ENCODE data around the gene PRAME.

PRAME gene

DNA sequence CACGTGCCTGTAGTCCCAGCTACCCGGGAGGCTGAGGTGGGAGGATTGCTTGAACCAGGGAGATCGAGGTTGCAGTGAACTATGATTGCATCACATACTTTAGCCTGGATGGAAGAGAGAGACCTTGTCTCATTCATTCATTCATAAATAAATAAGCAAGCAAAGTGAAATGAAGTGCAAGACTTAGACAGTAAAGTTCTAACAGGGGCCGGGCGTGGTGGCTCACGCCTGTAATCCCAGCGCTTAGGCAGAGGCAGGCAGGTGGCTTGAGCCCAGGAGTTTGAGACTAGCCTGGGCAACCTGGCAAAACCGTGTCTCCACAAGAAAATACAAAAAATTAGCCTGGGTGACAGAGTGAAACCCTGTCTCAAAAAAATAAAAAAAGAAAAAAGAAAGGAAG lies 37.4 kb downstream of the PRAME start:
- Histone ChIP-seq H3K4me3 (ENCODE audit: control insufficient read depth in 1 of 7, extremely low read depth in 1 of 7, insufficient read depth in 4 of 7, low read depth in 2 of 7, low read length in 6 of 7) (no peak overlapping the region), H3K36me3 (ENCODE audit: control insufficient read depth in 4 of 4, insufficient read depth in 4 of 4, low read length in 3 of 4) (no peaks in the 10 kb centered on the region), H3K9me3 (ENCODE audit: control extremely low read depth in 1 of 5, control insufficient read depth in 4 of 5, insufficient read depth in 2 of 5, low read depth in 1 of 5, low read length in 4 of 5) (no peaks in the 10 kb centered on the region), H3K27me3 (replicated peaks in 2 of 5; ENCODE audit: control insufficient read depth in 4 of 5, insufficient read depth in 5 of 5, low read length in 4 of 5) (peaks cover 0 to 3% (median 1%) of the 10 kb centered on the region in 5 experiments), H3K27ac (ENCODE audit: insufficient read depth in 1 of 2, low read depth in 1 of 2, low read length in 2 of 2, poor library complexity in 1 of 2, severe bottlenecking in 2 of 2) (no peak overlapping the region), H3K4me1 (ENCODE audit: control extremely low read depth in 1 of 4, control insufficient read depth in 4 of 4, insufficient read depth in 4 of 4, low read length in 3 of 4) (no peaks in the 10 kb centered on the region)
- POLR2A ChIA-PET = no interaction called here
- no peak for DNase-seq
- CTCF ChIA-PET = interaction anchor here (1.2 to 1.4 kb wide), 2 partner anchors 9 to 13 kb away, joined by 3 read pairs; no protein-coding TSS in a partner anchor
- WGBS (ENCODE audit: insufficient coverage) = 84% methylated on average over 5 of the region's 8 CpGs

GRCh38 chr22:22520667-22521602 lies 38.1 kb downstream of the PRAME start:
- ChIA-PET CTCF (interaction anchor here (0.9 to 1.4 kb wide), 5 partner anchors 8 to 55 kb away, joined by 3 to 4 read pairs (median 3); no protein-coding TSS in a partner anchor), POLR2A (no interaction called here)
- H3K27me3 ChIP-seq (replicated peaks in 2 of 5; ENCODE audit: control insufficient read depth in 4 of 5, insufficient read depth in 5 of 5, low read length in 4 of 5) = peaks cover 0 to 5% (median 3%) of the 10 kb centered on the region in 5 experiments
- no peak for DNase-seq
- no peaks in the 10 kb centered on the region for H3K4me1 ChIP-seq (ENCODE audit: control extremely low read depth in 1 of 4, control insufficient read depth in 4 of 4, insufficient read depth in 4 of 4, low read length in 3 of 4)
- H3K27ac ChIP-seq (ENCODE audit: insufficient read depth in 1 of 2, low read depth in 1 of 2, low read length in 2 of 2, poor library complexity in 1 of 2, severe bottlenecking in 2 of 2) = peak overlapping the region in 1 of 2 experiments; percentile 74
- WGBS (ENCODE audit: insufficient coverage) = 93% methylated on average over 10 of the region's 12 CpGs
- no peak overlapping the region for H3K4me3 ChIP-seq (ENCODE audit: control insufficient read depth in 1 of 7, extremely low read depth in 1 of 7, insufficient read depth in 4 of 7, low read depth in 2 of 7, low read length in 6 of 7)
- H3K36me3 ChIP-seq (ENCODE audit: control insufficient read depth in 4 of 4, insufficient read depth in 4 of 4, low read length in 3 of 4) = no peaks in the 10 kb centered on the region
- H3K9me3 ChIP-seq (ENCODE audit: control extremely low read depth in 1 of 5, control insufficient read depth in 4 of 5, insufficient read depth in 2 of 5, low read depth in 1 of 5, low read length in 4 of 5) = no peaks in the 10 kb centered on the region

DNA sequence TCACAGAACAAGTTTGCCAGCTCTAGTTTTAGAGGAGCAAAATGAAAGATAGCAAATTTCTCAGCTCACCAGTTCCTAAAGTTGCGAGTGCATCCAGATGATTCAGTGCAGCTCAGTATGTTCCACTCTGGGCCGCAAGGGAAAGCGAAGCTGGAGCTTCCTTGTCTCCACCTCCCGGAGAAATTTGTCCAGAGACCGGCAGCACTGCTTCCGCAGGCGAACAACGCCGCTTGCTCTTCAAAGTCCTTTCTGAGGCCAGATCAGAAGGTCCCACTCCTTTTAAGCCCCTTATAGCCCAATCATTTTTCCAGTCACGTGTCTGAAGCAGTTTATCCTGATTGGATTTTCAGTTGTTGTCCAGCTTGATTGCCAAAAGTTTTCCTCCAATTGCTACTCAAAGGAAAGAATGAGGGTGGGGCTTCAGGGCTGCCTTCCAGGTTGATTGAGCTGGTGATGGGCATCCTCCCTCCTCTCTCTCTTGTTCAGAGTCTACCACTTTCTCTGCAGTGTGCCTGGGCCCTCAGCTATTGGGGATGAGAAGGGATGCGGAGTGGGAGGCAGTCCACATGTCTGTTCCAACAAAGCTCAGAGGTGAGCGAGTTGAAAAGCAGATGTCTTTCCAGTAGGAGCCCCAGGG lies 38.9 kb downstream of the PRAME start, which contains the start of gene ZNF280A:
TSS of gene ZNF280A (minus strand) at position 251 of the 637 bp plus-strand sequence. CDS start 4,640 bp downstream, outside the sequence.
- no peaks in the 10 kb centered on the region for H3K4me1 ChIP-seq (ENCODE audit: control extremely low read depth in 1 of 4, control insufficient read depth in 4 of 4, insufficient read depth in 4 of 4, low read length in 3 of 4)
- POLR2A ChIA-PET = interaction anchor here (0.6 kb wide), 1 partner anchor 103 kb away, joined by 3 read pairs; no protein-coding TSS in a partner anchor
- no peak for DNase-seq
- no peak within 1 kb of the TSS for H3K4me3 ChIP-seq (ENCODE audit: control insufficient read depth in 1 of 7, extremely low read depth in 1 of 7, insufficient read depth in 4 of 7, low read depth in 2 of 7, low read length in 6 of 7)
- peak within 1 kb of the TSS in 1 of 2 experiments; percentile 74 for H3K27ac ChIP-seq (ENCODE audit: insufficient read depth in 1 of 2, low read depth in 1 of 2, low read length in 2 of 2, poor library complexity in 1 of 2, severe bottlenecking in 2 of 2)
- no peaks in the 10 kb centered on the region for H3K36me3 ChIP-seq (ENCODE audit: control insufficient read depth in 4 of 4, insufficient read depth in 4 of 4, low read length in 3 of 4)
- WGBS (ENCODE audit: insufficient coverage) = 84% methylated on average over 11 of the region's 12 CpGs
- no peaks in the 10 kb centered on the region for H3K9me3 ChIP-seq (ENCODE audit: control extremely low read depth in 1 of 5, control insufficient read depth in 4 of 5, insufficient read depth in 2 of 5, low read depth in 1 of 5, low read length in 4 of 5)
- H3K27me3 ChIP-seq (replicated peaks in 2 of 5; ENCODE audit: control insufficient read depth in 4 of 5, insufficient read depth in 5 of 5, low read length in 4 of 5) = peaks cover 0 to 8% (median 3%) of the 10 kb centered on the region in 5 experiments
- CTCF ChIA-PET = interaction anchor here (0.9 to 1.2 kb wide), 3 partner anchors 8 to 56 kb away, joined by 3 to 4 read pairs (median 3); no protein-coding TSS in a partner anchor

- DNase-seq = no peak
- ChIA-PET POLR2A (interaction anchor here (0.6 kb wide), 1 partner anchor 103 kb away, joined by 3 read pairs; no protein-coding TSS in a partner anchor), CTCF (interaction anchor here (1.0 to 2.8 kb wide), 3 partner anchors 8 to 56 kb away, joined by 3 to 10 read pairs (median 4); partner anchors contain the start of gene ZNF280B)
- WGBS (ENCODE audit: insufficient coverage) = 96% methylated on average over 4 of the region's 5 CpGs
- Histone ChIP-seq H3K9me3 (ENCODE audit: control extremely low read depth in 1 of 5, control insufficient read depth in 4 of 5, insufficient read depth in 2 of 5, low read depth in 1 of 5, low read length in 4 of 5) (no peaks in the 10 kb centered on the region), H3K27ac (ENCODE audit: insufficient read depth in 1 of 2, low read depth in 1 of 2, low read length in 2 of 2, poor library complexity in 1 of 2, severe bottlenecking in 2 of 2) (peak overlapping the region in 1 of 2 experiments; percentile 74), H3K36me3 (ENCODE audit: control insufficient read depth in 4 of 4, insufficient read depth in 4 of 4, low read length in 3 of 4) (no peaks in the 10 kb centered on the region), H3K4me1 (ENCODE audit: control extremely low read depth in 1 of 4, control insufficient read depth in 4 of 4, insufficient read depth in 4 of 4, low read length in 3 of 4) (no peaks in the 10 kb centered on the region), H3K27me3 (replicated peaks in 2 of 5; ENCODE audit: control insufficient read depth in 4 of 5, insufficient read depth in 5 of 5, low read length in 4 of 5) (peaks cover 0 to 12% (median 3%) of the 10 kb centered on the region in 5 experiments), H3K4me3 (ENCODE audit: control insufficient read depth in 1 of 7, extremely low read depth in 1 of 7, insufficient read depth in 4 of 7, low read depth in 2 of 7, low read length in 6 of 7) (no peak overlapping the region)
These were observed 39.5 kb downstream of the PRAME start for GRCh38 chr22:22519591-22519990.

DNA sequence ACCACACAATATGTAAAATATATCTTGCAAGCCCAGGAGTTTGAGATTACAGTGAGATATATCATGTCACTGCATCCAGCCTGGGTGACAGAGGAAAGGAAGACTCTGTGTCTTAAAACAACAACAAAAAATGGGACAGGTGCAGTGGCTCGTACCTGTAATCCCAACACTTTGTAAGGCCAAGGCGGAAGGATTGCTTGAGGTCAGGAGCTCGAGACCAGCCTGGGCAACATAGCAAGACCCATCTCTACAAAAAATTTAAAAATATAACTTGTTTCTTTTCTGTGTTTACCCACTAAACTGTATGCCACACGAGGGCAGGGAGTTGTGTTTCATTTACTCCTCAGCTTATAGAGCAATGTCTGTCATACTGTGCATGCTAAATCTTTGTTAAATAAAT lies 42.1 kb downstream of the PRAME start:
- ChIA-PET POLR2A (no interaction called here), CTCF (interaction anchor here (2.8 kb wide), 1 partner anchor 8 kb away, joined by 10 read pairs; the partner anchor contains the start of gene ZNF280B)
- Histone ChIP-seq H3K4me3 (ENCODE audit: control insufficient read depth in 1 of 7, extremely low read depth in 1 of 7, insufficient read depth in 4 of 7, low read depth in 2 of 7, low read length in 6 of 7) (no peak overlapping the region), H3K36me3 (ENCODE audit: control insufficient read depth in 4 of 4, insufficient read depth in 4 of 4, low read length in 3 of 4) (no peaks in the 10 kb centered on the region), H3K9me3 (ENCODE audit: control extremely low read depth in 1 of 5, control insufficient read depth in 4 of 5, insufficient read depth in 2 of 5, low read depth in 1 of 5, low read length in 4 of 5) (no peaks in the 10 kb centered on the region), H3K4me1 (ENCODE audit: control extremely low read depth in 1 of 4, control insufficient read depth in 4 of 4, insufficient read depth in 4 of 4, low read length in 3 of 4) (no peaks in the 10 kb centered on the region), H3K27me3 (replicated peaks in 2 of 5; ENCODE audit: control insufficient read depth in 4 of 5, insufficient read depth in 5 of 5, low read length in 4 of 5) (peaks cover 0 to 22% (median 3%) of the 10 kb centered on the region in 5 experiments), H3K27ac (ENCODE audit: insufficient read depth in 1 of 2, low read depth in 1 of 2, low read length in 2 of 2, poor library complexity in 1 of 2, severe bottlenecking in 2 of 2) (no peak overlapping the region)
- DNase-seq = no peak
- 86% methylated on average over 2 of the region's 4 CpGs for WGBS (ENCODE audit: insufficient coverage)

- ChIA-PET CTCF (interaction anchor here (0.6 to 1.1 kb wide), 2 partner anchors 152 to 568 kb away, joined by 3 read pairs; no protein-coding TSS in a partner anchor), POLR2A (no interaction called here)
These were observed 43.2 kb downstream of the PRAME start for GRCh38 chr22:22515890-22516289.

More at GRCh38 chr22:22515890-22516289, 43.2 kb downstream of the PRAME start:
- H3K36me3 ChIP-seq (ENCODE audit: control insufficient read depth in 4 of 4, insufficient read depth in 4 of 4, low read length in 3 of 4) = no peaks in the 10 kb centered on the region
- H3K9me3 ChIP-seq (ENCODE audit: control extremely low read depth in 1 of 5, control insufficient read depth in 4 of 5, insufficient read depth in 2 of 5, low read depth in 1 of 5, low read length in 4 of 5) = peaks cover 0 to 2% (median 0%) of the 10 kb centered on the region in 5 experiments
- H3K27ac ChIP-seq (ENCODE audit: insufficient read depth in 1 of 2, low read depth in 1 of 2, low read length in 2 of 2, poor library complexity in 1 of 2, severe bottlenecking in 2 of 2) = no peak overlapping the region
- peaks cover 0 to 24% (median 4%) of the 10 kb centered on the region in 5 experiments for H3K27me3 ChIP-seq (replicated peaks in 2 of 5; ENCODE audit: control insufficient read depth in 4 of 5, insufficient read depth in 5 of 5, low read length in 4 of 5)
- no peak overlapping the region for H3K4me3 ChIP-seq (ENCODE audit: control insufficient read depth in 1 of 7, extremely low read depth in 1 of 7, insufficient read depth in 4 of 7, low read depth in 2 of 7, low read length in 6 of 7)
- no peak for DNase-seq
- H3K4me1 ChIP-seq (ENCODE audit: control extremely low read depth in 1 of 4, control insufficient read depth in 4 of 4, insufficient read depth in 4 of 4, low read length in 3 of 4) = no peaks in the 10 kb centered on the region
